ENCODE results near the gene MTA3.

GRCh38 chr2:42764096-42764495, 195.7 kb downstream of the MTA3 start, which contains the start of gene OXER1:
- TF ChIP-seq GABPA (IDR thresholded peaks at IDR 0.05; ENCODE audit: low read depth): no peak
- TF ChIP-seq POLR2AphosphoS5 (IDR thresholded peaks at IDR 0.05; ENCODE audit: low read depth): no peak
- no peak for TF ChIP-seq CTCF (IDR thresholded peaks at IDR 0.05; ENCODE audit: insufficient read depth, low read length)
- TF ChIP-seq REST (IDR thresholded peaks at IDR 0.05; ENCODE audit: insufficient replicate concordance, low read depth): no peak
